ENCODE measurements around the gene ZBED5. TPM values are rescaled to one million over a fixed set of nuclear protein-coding genes. Genes with fewer than 3 reads are reported as not detected.

Gene ZBED5
- total and polyA plus RNA-seq, 4 donors: 5.4 to 10.7 (median 10.1) TPM

- peaks cover 1 to 19% (median 14%) of the 10 kb centered on the region in 4 donors for H3K4me1 ChIP-seq (ENCODE audit: control insufficient read depth in 4 of 4, insufficient read depth in 4 of 4, low read length in 3 of 4)
These were observed 979 bp downstream of the ZBED5 start for GRCh38 chr11:10856689-10857458.

More at GRCh38 chr11:10856689-10857458, 979 bp downstream of the ZBED5 start:
- no peak for DNase-seq (ENCODE audit: low spot score)
- Histone ChIP-seq H3K27ac (ENCODE audit: low read depth in 1 of 2, low read length in 2 of 2) (peak overlapping the region; percentile 92 to 98), H3K9ac (ENCODE audit: low read depth in 1 of 2, low read length in 2 of 2) (peak overlapping the region; percentile 72 to 99), H3K36me3 (ENCODE audit: control insufficient read depth in 4 of 4, insufficient read depth in 3 of 4, low read depth in 1 of 4, low read length in 3 of 4) (peaks cover 3 to 22% (median 20%) of the 10 kb centered on the region in 4 donors), H3K4me3 (ENCODE audit: low read depth in 1 of 3, low read length in 3 of 3) (peak overlapping the region; percentile 72 to 92 (median 90)), H3K9me3 (ENCODE audit: control insufficient read depth in 4 of 4, low read length in 3 of 4) (no peaks in the 10 kb centered on the region), H3K27me3 (ENCODE audit: control insufficient read depth in 4 of 4, insufficient read depth in 4 of 4, low read length in 3 of 4) (no peaks in the 10 kb centered on the region)
- TF ChIP-seq HNF4A (conservative IDR thresholded peaks at IDR 0.05) (peak; percentile 56 to 71), ZBTB33 (IDR thresholded peaks at IDR 0.05) (no peak), EGR1 (IDR thresholded peaks at IDR 0.05; ENCODE audit: low read depth in 2 of 2) (no peak), SP1 (IDR thresholded peaks at IDR 0.05) (no peak), FOXA2 (IDR thresholded peaks at IDR 0.05) (no peak), NR2F2 (IDR thresholded peaks at IDR 0.05) (peak; percentile 7), RXRA (IDR thresholded peaks at IDR 0.05) (peak; percentile 4 to 34), YY1 (IDR thresholded peaks at IDR 0.05) (no peak), ATF3 (IDR thresholded peaks at IDR 0.05) (no peak), MAX (IDR thresholded peaks at IDR 0.05) (no peak), REST (IDR thresholded peaks at IDR 0.05) (no peak), GABPA (IDR thresholded peaks at IDR 0.05 in 1 of 2, conservative IDR thresholded peaks at IDR 0.05 in 1 of 2) (peak; percentile 42 to 73), RAD21 (IDR thresholded peaks at IDR 0.05) (no peak), HNF4G (IDR thresholded peaks at IDR 0.05) (no peak)
- 6% methylated on average over 17 of the region's 17 CpGs for WGBS
